SU-DHL-6 (cell line): ENCODE results near the gene OR2AT4.

Experiments used
- CTCF ChIP-seq: fragments of 200-600 bp; sonication (generic); IDR thresholded peaks from one replicate; pipeline ENCODE4 v1.5.1; 2017; ENCODE audit warnings: antibody characterized with exemption, mild to moderate bottlenecking, low read length, moderate library complexity; ENCODE audit not compliant: insufficient read depth, poor library complexity, severe bottlenecking
- EZH2phosphoT487 ChIP-seq: fragments of 200-600 bp; sonication (generic), shearing (Covaris generic); conservative IDR thresholded peaks from 2 replicates; pipeline ENCODE4 v1.6.1; 2018; ENCODE audit warnings: mild to moderate bottlenecking, antibody characterized with exemption, low read length, moderate library complexity, mixed read lengths

DNA sequence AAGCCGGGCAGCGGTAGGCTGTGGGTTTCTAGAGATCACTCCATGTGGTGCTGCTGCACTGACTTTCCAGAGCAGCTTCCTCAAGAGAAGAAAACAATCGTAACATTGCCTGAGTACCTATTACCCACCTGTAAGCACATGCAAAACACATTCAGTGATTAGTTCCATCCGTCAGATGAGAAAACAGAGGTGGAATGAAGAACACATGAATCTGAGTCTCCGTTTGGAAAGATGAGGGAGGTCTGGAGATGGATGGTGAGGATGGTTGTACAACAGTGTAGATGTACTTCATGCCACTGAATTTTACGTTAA lies 46.7 kb upstream of the OR2AT4 start:
- TF ChIP-seq CTCF (no peak), EZH2phosphoT487 (no peak)
